T-helper 9 cell (primary cell): ENCODE data around the gene TRIM9.

Source experiments
- DNase-seq: peaks from one replicate; pipeline ENCODE4 v3.0.0-alpha.2; 2020

Gene TRIM9

DNA sequence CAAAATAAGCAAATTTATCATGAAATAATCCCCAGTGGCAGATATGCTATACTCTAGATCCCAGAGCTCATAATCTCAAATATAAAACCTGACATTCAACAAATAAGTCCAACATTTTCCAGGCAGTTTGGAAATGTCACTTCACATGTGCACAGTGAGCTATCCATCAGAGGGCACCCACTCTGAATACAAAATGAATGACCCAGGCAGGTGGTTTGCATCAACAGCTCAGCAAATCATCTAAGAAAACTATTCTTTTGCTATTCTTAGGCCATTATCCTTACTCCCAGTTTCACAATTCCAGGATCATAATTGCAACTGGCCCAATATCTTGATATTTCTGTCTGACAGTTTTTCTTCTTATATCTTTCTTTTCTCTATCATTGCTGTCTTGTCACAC, 38.5 kb downstream of the TRIM9 start:
- DNase-seq, result no peak

- DNase-seq, result no peak
Measured at GRCh38 chr14:51053157-51053556, 41.7 kb downstream of the TRIM9 start.

- no peak for DNase-seq
Measured at GRCh38 chr14:51044961-51045360, 49.9 kb downstream of the TRIM9 start.

GRCh38 chr14:51041883-51042282, 53.0 kb downstream of the TRIM9 start:
- no peak for DNase-seq

GRCh38 chr14:51041108-51041531, 53.8 kb downstream of the TRIM9 start:
- no peak for DNase-seq

GRCh38 chr14:51039252-51039651, 55.7 kb downstream of the TRIM9 start:
- DNase-seq, result no peak

GRCh38 chr14:51035611-51036192, 59.2 kb downstream of the TRIM9 start:
- no peak for DNase-seq

- DNase-seq, result no peak
Measured at GRCh38 chr14:51028851-51029754, 65.8 kb downstream of the TRIM9 start.

DNA sequence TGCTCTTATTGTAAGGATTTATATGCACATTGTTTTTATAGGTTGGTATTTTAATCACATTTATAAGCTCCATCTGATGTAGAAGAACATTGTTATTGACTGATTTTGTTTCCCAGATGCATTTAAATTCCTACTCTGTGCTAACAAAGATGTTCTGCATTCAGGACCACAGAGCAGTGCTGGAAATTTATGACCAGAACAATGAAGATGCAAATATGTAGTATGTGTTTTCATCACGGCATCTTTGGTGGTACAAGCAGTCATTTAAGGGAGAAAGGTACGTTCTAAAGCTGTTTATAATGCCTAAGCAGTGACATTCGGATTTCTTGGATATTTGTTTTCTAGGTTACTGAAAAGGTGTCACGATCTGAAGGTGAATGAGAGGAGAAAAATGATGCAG, 66.5 kb downstream of the TRIM9 start:
- DNase-seq, result no peak

DNA sequence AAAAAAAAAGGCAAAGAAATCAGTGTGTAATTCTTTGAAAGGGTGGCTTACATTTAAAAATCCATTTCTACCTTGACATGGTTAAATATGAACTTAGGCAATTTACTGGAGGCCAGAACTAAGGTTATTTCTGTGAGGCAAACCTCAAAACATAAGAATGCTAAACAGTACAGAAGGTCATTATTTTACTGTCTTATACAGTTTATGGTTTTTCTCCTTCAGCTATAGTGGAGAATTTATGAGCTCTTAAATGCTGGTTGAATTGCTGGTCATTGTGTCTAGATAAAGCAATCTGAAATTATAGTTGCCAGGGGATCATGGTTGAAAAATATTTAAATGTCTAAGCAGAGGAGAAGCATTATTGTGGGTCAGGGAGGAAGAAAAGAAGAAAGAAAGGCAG, 70.5 kb downstream of the TRIM9 start:
- no peak for DNase-seq

DNA sequence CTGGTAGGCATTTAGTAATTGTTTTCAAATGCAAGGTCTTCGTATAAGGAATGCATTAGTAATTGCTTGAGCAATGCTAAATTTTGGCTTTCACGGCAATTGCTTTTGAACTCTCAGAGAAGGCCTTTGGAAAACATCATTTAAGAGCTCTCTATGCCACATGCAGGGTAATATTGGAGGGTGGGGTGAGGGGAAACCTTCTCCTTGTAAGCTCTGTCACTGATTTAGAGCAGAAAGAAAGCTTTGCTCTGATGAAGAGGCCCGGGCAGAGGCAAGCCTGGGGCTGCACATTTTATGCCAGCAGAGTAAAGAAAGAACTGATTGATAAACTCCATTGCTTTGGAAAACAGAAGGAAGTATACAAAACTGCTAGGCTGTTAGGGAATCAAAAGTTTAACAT, 70.9 kb downstream of the TRIM9 start:
- no peak for DNase-seq

GRCh38 chr14:51022769-51023168, 72.1 kb downstream of the TRIM9 start:
- DNase-seq, result no peak

DNA sequence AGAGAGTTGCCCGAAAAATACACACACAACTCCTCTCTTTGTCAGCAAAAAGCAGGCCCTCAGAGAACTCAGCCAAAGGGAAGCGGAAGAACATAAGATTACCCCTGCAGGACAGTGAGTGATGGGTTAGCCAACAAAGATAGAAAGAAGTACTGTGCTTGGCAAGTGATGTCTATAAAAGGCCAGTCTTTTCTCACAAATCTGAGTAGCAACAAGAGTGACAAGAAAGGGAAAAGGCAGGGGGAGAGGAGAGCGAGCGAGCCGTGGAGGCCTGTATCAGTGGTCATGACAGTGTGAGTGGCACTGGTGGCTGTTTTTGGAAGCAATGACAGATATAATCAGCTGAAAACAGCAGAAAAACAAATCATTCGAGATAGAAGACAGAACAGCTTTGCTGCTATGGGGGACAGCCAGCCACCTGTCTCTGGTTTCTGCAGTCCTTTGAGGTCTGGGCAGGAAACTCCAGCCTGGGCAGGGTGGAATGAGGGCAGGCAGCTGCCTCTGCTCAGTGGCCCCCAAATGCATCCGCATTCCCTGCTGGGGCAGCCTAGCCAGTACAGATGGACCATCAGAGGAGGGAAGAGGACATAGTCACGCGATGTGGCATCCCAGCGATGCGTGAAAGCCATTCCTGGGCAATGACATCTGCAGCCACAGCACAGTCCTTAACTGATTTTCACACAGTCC, 74.7 kb downstream of the TRIM9 start:
- DNase-seq, result no peak

- no peak for DNase-seq
Measured at GRCh38 chr14:51019089-51019488, 75.8 kb downstream of the TRIM9 start.

DNA sequence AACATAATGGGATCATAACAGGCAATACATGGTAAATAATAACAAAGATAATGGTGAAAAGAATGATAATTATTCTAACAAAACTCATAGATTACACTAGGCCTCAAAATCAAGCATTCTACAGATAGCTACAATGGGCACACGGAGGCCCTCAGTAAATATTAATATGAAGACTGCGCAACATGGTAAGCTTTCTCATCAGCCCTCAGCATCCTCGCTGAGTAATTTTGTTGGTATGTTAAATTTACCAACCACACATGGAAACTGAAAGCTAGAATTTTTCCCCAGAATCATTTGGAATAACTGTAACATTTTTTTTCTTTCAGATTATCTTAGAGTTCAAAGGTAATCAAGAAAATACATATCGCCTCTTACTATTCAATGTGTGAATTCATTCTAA, 76.4 kb downstream of the TRIM9 start:
- no peak for DNase-seq

DNA sequence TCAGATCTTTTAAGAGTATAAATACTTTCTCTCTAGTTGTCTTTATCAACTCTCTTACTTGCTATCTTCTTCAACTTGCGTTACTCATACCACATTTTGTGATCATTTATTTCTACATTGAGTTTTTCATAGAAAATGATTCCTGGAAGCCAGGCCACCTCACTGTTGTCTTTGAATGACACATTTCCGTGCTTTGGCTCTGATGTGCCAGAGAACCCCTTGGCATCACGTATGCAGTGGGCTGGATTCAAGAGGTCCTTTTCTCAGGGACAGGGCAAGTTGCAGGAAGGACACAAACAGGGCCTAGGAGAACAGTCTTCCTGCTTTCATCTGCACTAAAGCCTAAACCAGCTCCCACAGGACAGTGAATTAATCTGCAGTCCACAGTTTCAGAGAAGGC, 80.3 kb downstream of the TRIM9 start:
- no peak for DNase-seq

GRCh38 chr14:51014086-51014485, 80.8 kb downstream of the TRIM9 start:
- DNase-seq, result no peak

GRCh38 chr14:51012055-51012454, 82.8 kb downstream of the TRIM9 start:
- DNase-seq, result no peak

GRCh38 chr14:51008446-51008845, 86.5 kb downstream of the TRIM9 start:
- DNase-seq, result no peak

DNA sequence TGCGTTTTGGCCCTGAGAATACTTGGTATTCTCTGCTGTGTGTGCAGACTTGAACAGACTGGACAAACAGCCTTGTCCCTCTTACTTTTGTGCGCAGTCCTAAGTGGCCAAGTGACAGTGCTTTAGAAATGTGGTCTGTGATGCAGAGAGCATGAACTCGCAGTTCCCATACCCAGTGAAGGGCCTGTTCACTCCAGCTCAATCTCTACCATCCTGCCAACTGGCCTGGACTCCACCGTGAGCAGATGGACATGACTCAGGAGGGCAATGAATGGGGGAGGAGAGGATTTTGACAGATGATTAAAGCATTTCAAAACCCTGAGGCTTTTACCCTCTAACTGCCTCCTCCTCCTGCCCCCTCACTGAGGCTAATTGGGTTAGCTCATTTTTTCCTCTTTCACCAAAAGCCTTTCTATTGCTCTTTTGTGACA, 88.1 kb downstream of the TRIM9 start:
- no peak for DNase-seq

GRCh38 chr14:51006324-51006723, 88.6 kb downstream of the TRIM9 start:
- no peak for DNase-seq

DNA sequence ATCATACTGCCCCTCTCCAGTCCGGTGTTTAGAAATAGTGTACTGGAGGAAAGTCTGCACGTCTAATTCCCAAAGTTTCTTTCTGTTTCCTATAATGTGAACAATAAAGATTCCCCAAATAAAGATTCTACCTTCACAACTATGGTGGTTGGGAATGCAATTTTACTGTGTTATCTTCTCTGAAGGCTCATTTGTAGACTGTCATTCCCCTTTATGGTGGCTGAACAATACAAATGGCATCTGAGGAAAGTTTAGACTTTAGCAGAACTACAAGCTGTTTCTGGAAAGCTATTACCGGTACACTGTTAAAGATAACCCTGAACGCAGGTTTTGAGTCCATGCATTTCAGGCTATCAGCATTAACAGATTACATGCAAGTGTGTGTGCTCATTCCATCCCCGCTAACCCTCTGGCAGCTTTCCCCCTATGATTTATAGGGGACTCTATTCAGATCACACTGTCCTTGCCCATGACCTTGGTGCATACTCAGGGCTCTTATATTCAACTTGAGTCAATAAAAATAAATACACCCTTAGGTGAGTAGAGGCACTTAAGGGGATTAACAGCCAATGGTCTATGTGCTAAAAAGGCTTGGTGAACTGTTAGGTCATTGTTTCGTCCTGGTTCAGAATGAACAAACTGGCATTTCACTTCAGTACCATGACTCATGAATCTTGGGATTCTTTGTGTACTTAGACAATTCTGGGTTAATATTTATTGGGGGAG, 89.9 kb downstream of the TRIM9 start:
- no peak for DNase-seq

- DNase-seq, result no peak
Measured at GRCh38 chr14:51004352-51004800, 90.5 kb downstream of the TRIM9 start.
